Gastroesophageal sphincter (tissue), 4 donors: ENCODE data around the gene TCF7L2. TPM values are rescaled to one million over a fixed set of nuclear protein-coding genes. Genes with fewer than 3 reads are reported as not detected.
A peak's percentile ranks its signal among the peaks of the same experiment; 100 is the strongest.

Experiments
- ATAC-seq: fragments of 150-250 bp; one replicate; pipeline ENCODE4 v1.9.1; 2016; ENCODE audit warnings: mild to moderate bottlenecking, moderate library complexity
- H3K27ac ChIP-seq, 4 donors: fragments of 200-600 bp; sonication (generic) in 3 of 4; 1 replicate in 3 of 4; 2 replicates in 1 of 4; pipeline ENCODE4 v1.5.1; 2016 to 2019
- H3K27me3 ChIP-seq: fragments of 200-600 bp; sonication (generic); one replicate; pipeline ENCODE4 v1.5.1; 2019
- H3K36me3 ChIP-seq, 2 donors: fragments of 200-600 bp; sonication (generic); one replicate each; pipeline ENCODE4 v1.5.1; 2019; ENCODE audit warnings: control low read depth in 1 of 2
- H3K4me1 ChIP-seq, 3 donors: fragments of 200-600 bp; sonication (generic); 1 replicate in 2 of 3; 2 replicates in 1 of 3; pipeline ENCODE4 v1.5.1; 2016 to 2019; ENCODE audit warnings: control low read depth in 2 of 3
- H3K4me3 ChIP-seq, 2 donors: fragments of 200-600 bp; sonication (generic); one replicate each; pipeline ENCODE4 v1.5.1; 2019; ENCODE audit warnings: mild to moderate bottlenecking in 1 of 2, moderate library complexity in 1 of 2
- H3K9me3 ChIP-seq, 3 donors: fragments of 200-600 bp; sonication (generic); one replicate each; pipeline ENCODE4 v1.5.1; 2017 to 2019; ENCODE audit warnings: control low read depth in 2 of 3
- CTCF ChIP-seq, 4 experiments: fragments of 200-600 bp in 2 of 4; fragments of 450-650 bp in 2 of 4; sonication (generic) in 1 of 4; IDR thresholded peaks; one replicate each; pipeline ENCODE4 v1.5.1; 2017 to 2019; ENCODE audit warnings: antibody characterized with exemption in 4 of 4, mild to moderate bottlenecking in 2 of 4, moderate library complexity in 2 of 4
- EP300 ChIP-seq: sonication (generic); formaldehyde crosslinking; IDR thresholded peaks from one replicate; pipeline ENCODE4 v1.6.1; 2017; ENCODE audit warnings: antibody characterized with exemption, mild to moderate bottlenecking
- POLR2A ChIP-seq, 2 donors: fragments of 450-650 bp; IDR thresholded peaks; one replicate each; pipeline ENCODE4 v1.6.1; 2017; ENCODE audit warnings: antibody characterized with exemption in 2 of 2, mild to moderate bottlenecking in 2 of 2, moderate library complexity in 1 of 2
- POLR2AphosphoS5 ChIP-seq: sonication (generic); formaldehyde crosslinking; IDR thresholded peaks from one replicate; pipeline ENCODE4 v1.6.1; 2017; ENCODE audit warnings: antibody characterized with exemption
- WGBS, 2 donors: methylation state at CpG; one replicate each; pipeline ENCODE4 v1.1.5; 2018; ENCODE audit warnings: low coverage in 1 of 2; 5-methylcytosine and 5-hydroxymethylcytosine counted together
- total RNA-seq, 4 donors: library from RNA; depleted of rRNA; stranded (reverse); fragments of >200 nt; gene quantifications; one replicate each; pipeline ENCODE4 v1.1.0, GENCODE V29; 2016

The TCF7L2 gene
- total RNA-seq, 4 donors from 2014 or later: 12.6 to 22.4 (median 20.2) TPM

- Histone ChIP-seq H3K4me3 (no peak overlapping the region), H3K9me3 (no peaks in the 10 kb centered on the region), H3K27ac (peak overlapping the region; percentile 54 to 82 (median 70)), H3K27me3 (no peaks in the 10 kb centered on the region), H3K36me3 (no peaks in the 10 kb centered on the region), H3K4me1 (peaks cover 7 to 70% (median 26%) of the 10 kb centered on the region in 3 donors)
- WGBS, 2 donors: 47 to 54% methylated on average over 4 to 8 of the region's 14 CpGs
- no peak for TF ChIP-seq POLR2A (IDR thresholded peaks at IDR 0.05)
- peak; percentile 22 to 69 (median 52) for TF ChIP-seq CTCF (IDR thresholded peaks at IDR 0.05)
- TF ChIP-seq POLR2AphosphoS5: peak; percentile 30
- TF ChIP-seq EP300: no peak
- ATAC-seq: peak; percentile 87
Observed at GRCh38 chr10:113000876-113001598, 51.0 kb downstream of the TCF7L2 start.

- no peaks in the 10 kb centered on the region for H3K9me3 ChIP-seq
- peak overlapping the region in 3 of 4 donors; percentile 70 to 82 (median 71) for H3K27ac ChIP-seq
- no peak overlapping the region for H3K4me3 ChIP-seq
- peaks cover 7 to 78% (median 33%) of the 10 kb centered on the region in 3 donors for H3K4me1 ChIP-seq
- no peak for TF ChIP-seq EP300
- TF ChIP-seq POLR2A (IDR thresholded peaks at IDR 0.05): no peak
- TF ChIP-seq POLR2AphosphoS5: no peak
- TF ChIP-seq CTCF (IDR thresholded peaks at IDR 0.05): no peak
- H3K27me3 ChIP-seq: no peaks in the 10 kb centered on the region
- WGBS, 2 donors: 83 to 85% methylated on average over 4 to 5 of the region's 8 CpGs
- no peak for ATAC-seq
- H3K36me3 ChIP-seq: no peaks in the 10 kb centered on the region
Observed at GRCh38 chr10:113001599-113002448, 51.8 kb downstream of the TCF7L2 start.

GRCh38 chr10:113002449-113002777 is 52.4 kb downstream of the TCF7L2 start:
- peaks cover 7 to 79% (median 34%) of the 10 kb centered on the region in 3 donors for H3K4me1 ChIP-seq
- H3K27me3 ChIP-seq: no peaks in the 10 kb centered on the region
- H3K9me3 ChIP-seq: no peaks in the 10 kb centered on the region
- WGBS, 2 donors: 80% methylated on average over 1 of the region's 1 CpG; no CpG with 5 or more reads in 1 of the 2 donors
- no peak overlapping the region for H3K27ac ChIP-seq
- no peak for ATAC-seq
- H3K4me3 ChIP-seq: no peak overlapping the region
- no peaks in the 10 kb centered on the region for H3K36me3 ChIP-seq
- TF ChIP-seq POLR2AphosphoS5 (no peak), CTCF (IDR thresholded peaks at IDR 0.05) (no peak), EP300 (no peak), POLR2A (IDR thresholded peaks at IDR 0.05) (no peak)

- no peaks in the 10 kb centered on the region for H3K27me3 ChIP-seq
- no peak overlapping the region for H3K27ac ChIP-seq
- H3K9me3 ChIP-seq: no peaks in the 10 kb centered on the region
- H3K4me3 ChIP-seq: no peak overlapping the region
- H3K36me3 ChIP-seq: no peaks in the 10 kb centered on the region
- H3K4me1 ChIP-seq: peaks cover 7 to 84% (median 34%) of the 10 kb centered on the region in 3 donors
- TF ChIP-seq POLR2A (IDR thresholded peaks at IDR 0.05) (no peak), POLR2AphosphoS5 (no peak), CTCF (IDR thresholded peaks at IDR 0.05) (no peak), EP300 (no peak)
- no peak for ATAC-seq
- 83 to 89% methylated on average over 1 to 3 of the region's 3 CpGs for WGBS, 2 donors
Observed at GRCh38 chr10:113003052-113003451, 53.0 kb downstream of the TCF7L2 start.
